K562 (cell line): ENCODE results near the gene CBX1. TPM values are rescaled to one million over a fixed set of nuclear protein-coding genes. Genes with fewer than 3 reads are reported as not detected.

Source experiments
- ATAC-seq: fragments of 200-7000 bp; cut with Tn5 transposase; 3 replicates; pipeline ENCODE4 v1.9.1; 2020; ENCODE audit warnings: moderate library complexity
- BruUV-seq: library from RNA; stranded (reverse); fragments of 400-500 nt; replicated peaks from 2 replicates; lab custom pipeline; 2021; lab: Mats Ljungman, UMichigan
- CTCF ChIA-PET: fragments of 300-600 bp; formaldehyde crosslinking; extraction: SDS; loops from one replicate; lab custom pipeline; 2021; ENCODE audit warnings: low intra/inter-chr PET ratio; lab: Yijun Ruan, JAX
- POLR2A ChIA-PET: fragments of 300-600, 350-650 bp; sonication (Branson Sonifier 250); formaldehyde crosslinking; extraction: SDS; loops from one replicate; lab custom pipeline; 2021; ENCODE audit warnings: antibody characterized with exemption, inconsistent platforms; lab: Yijun Ruan, JAX
- DNase-seq, 4 experiments: peaks; one replicate each; pipeline versions ENCODE4 v3.0.0 to v3.0.0-alpha.2; 2011 to 2018; ENCODE audit warnings: low spot score in 3 of 4, mixed read lengths in 3 of 4; ENCODE audit errors: extremely low read depth in 1 of 4
- FAIRE-seq: peaks from 2 replicates; lab custom pipeline; 2011; peaks lifted over from hg19 to GRCh38; lab: Jason Lieb, UNC
- H2AFZ ChIP-seq: 2 replicates; pipeline ENCODE4 v1.6.0; 2011; ENCODE audit warnings: low read depth, low read length, control low read depth, inconsistent platforms
- H3K27ac ChIP-seq: fragments of 200-600 bp; 3 replicates; pipeline ENCODE4 v1.8.0; 2011; ENCODE audit warnings: low read depth, mild to moderate bottlenecking, control low read depth, inconsistent platforms, low read length, moderate library complexity, mixed read lengths; ENCODE audit errors: extremely low read depth
- H3K27me3 ChIP-seq, 2 experiments: fragments of 300-600 bp in 1 of 2; 2 replicates in 1 of 2; 3 replicates in 1 of 2; pipeline versions ENCODE4 v1.6.0 to v1.8.0; 2011; ENCODE audit warnings: inconsistent platforms in 2 of 2, low read length in 2 of 2, mild to moderate bottlenecking in 1 of 2, mixed read lengths in 1 of 2, moderate library complexity in 1 of 2; ENCODE audit not compliant: control insufficient read depth in 2 of 2, insufficient read depth in 2 of 2
- H3K36me3 ChIP-seq: fragments of 300-600 bp; 3 replicates; pipeline ENCODE4 v1.8.0; 2011; ENCODE audit warnings: mild to moderate bottlenecking, low read length, inconsistent platforms; ENCODE audit not compliant: control insufficient read depth, insufficient read depth
- H3K4me1 ChIP-seq, 2 experiments: fragments of 200-600 bp in 1 of 2; replicated peaks in 1 of 2; 2 replicates in 1 of 2; 3 replicates in 1 of 2; pipeline versions ENCODE4 v1.5.1 to v1.8.0; 2011; ENCODE audit warnings: inconsistent platforms in 2 of 2, low read length in 2 of 2, mild to moderate bottlenecking in 1 of 2, mixed read lengths in 1 of 2, moderate library complexity in 1 of 2; ENCODE audit not compliant: control insufficient read depth in 2 of 2, insufficient read depth in 2 of 2
- H3K4me2 ChIP-seq: 2 replicates; pipeline ENCODE4 v1.6.1; 2011; ENCODE audit warnings: low read length, control low read depth, inconsistent platforms, mixed read lengths; ENCODE audit not compliant: insufficient read depth
- H3K4me3 ChIP-seq: fragments of 200-600 bp; sonication (generic), shearing (Covaris generic); 2 replicates; pipeline ENCODE4 v1.5.1; 2016; ENCODE audit warnings: control low read depth, inconsistent platforms
- H3K79me2 ChIP-seq: fragments of 200-600 bp; 3 replicates; pipeline ENCODE4 v1.8.0; 2011; ENCODE audit warnings: low read length, inconsistent platforms; ENCODE audit not compliant: control insufficient read depth, insufficient read depth
- H3K9ac ChIP-seq, 2 experiments: 2 replicates each; pipeline versions ENCODE4 v1.6.0 to v1.6.1; 2011; ENCODE audit warnings: low read depth in 2 of 2, low read length in 2 of 2, control low read depth in 1 of 2, inconsistent platforms in 1 of 2, mild to moderate bottlenecking in 1 of 2, mixed read lengths in 1 of 2; ENCODE audit not compliant: insufficient read depth in 1 of 2
- H3K9me1 ChIP-seq: one replicate; pipeline ENCODE4 v1.6.0; 2011; ENCODE audit warnings: inconsistent platforms, mild to moderate bottlenecking, low read length, moderate library complexity; ENCODE audit not compliant: control insufficient read depth, insufficient read depth
- H3K9me3 ChIP-seq: replicated peaks from 2 replicates; pipeline ENCODE4 v1.5.1; 2011; ENCODE audit warnings: low read depth, low read length, inconsistent platforms; ENCODE audit not compliant: control insufficient read depth, insufficient read depth
- H4K20me1 ChIP-seq: replicated peaks from 2 replicates; pipeline ENCODE4 v1.6.1; 2011; ENCODE audit warnings: low read length, inconsistent platforms, mixed read lengths; ENCODE audit not compliant: control insufficient read depth, insufficient read depth
- BMI1 ChIP-seq: fragments of 150-350 bp; IDR thresholded peaks from 2 replicates; pipeline ENCODE4 v1.6.1; 2014; ENCODE audit warnings: low read length
- GABPA ChIP-seq: fragments of 200-800 bp; sonication (Bioruptor generic); conservative IDR thresholded peaks from 2 replicates; pipeline ENCODE4 v1.6.1; 2016; ENCODE audit warnings: low read depth, missing genetic modification characterization, missing compliant biosample characterization
- GABPB1 ChIP-seq: sonication (generic); formaldehyde crosslinking; IDR thresholded peaks from 2 replicates; pipeline ENCODE4 v1.8.0; 2022; ENCODE audit warnings: mild to moderate bottlenecking, missing genetic modification reagents
- HNRNPK ChIP-seq: fragments of 200-400 bp; formaldehyde crosslinking; IDR thresholded peaks from one replicate; pipeline ENCODE4 v1.6.1; 2018; ENCODE audit warnings: mild to moderate bottlenecking, low read depth, low read length; ENCODE audit not compliant: poor library complexity, severe bottlenecking
- LEF1 ChIP-seq: fragments of 450-650 bp; IDR thresholded peaks from 2 replicates; pipeline ENCODE4 v1.6.1; 2016; ENCODE audit warnings: mild to moderate bottlenecking
- MTA3 ChIP-seq: fragments of 450-650 bp; formaldehyde crosslinking; IDR thresholded peaks from 2 replicates; pipeline ENCODE4 v1.6.1; 2017; ENCODE audit warnings: mild to moderate bottlenecking, borderline replicate concordance
- MYNN ChIP-seq, 2 experiments: sonication (generic); formaldehyde crosslinking in 1 of 2; IDR thresholded peaks; 2 replicates each; pipeline versions ENCODE4 v1.5.0 to v1.6.1; 2016 to 2020; ENCODE audit warnings: antibody characterized with exemption in 1 of 2, missing genetic modification reagents in 1 of 2
- OTX1 ChIP-seq: fragments of 450-650 bp; formaldehyde crosslinking; IDR thresholded peaks from 2 replicates; pipeline ENCODE4 v1.4.0; 2022; ENCODE audit warnings: mild to moderate bottlenecking
- TFE3 ChIP-seq: fragments of 450-650 bp; formaldehyde crosslinking; IDR thresholded peaks from 2 replicates; pipeline ENCODE4 v1.4.0; 2020; ENCODE audit warnings: mild to moderate bottlenecking, mixed read lengths
- ZNF175 ChIP-seq: fragments of 200-800 bp; sonication (Bioruptor generic); IDR thresholded peaks from 2 replicates; pipeline ENCODE4 v1.6.1; 2016; ENCODE audit warnings: low read depth, mild to moderate bottlenecking, missing genetic modification characterization, missing compliant biosample characterization
- ZSCAN32 ChIP-seq: fragments of 450-650 bp; formaldehyde crosslinking; IDR thresholded peaks from 2 replicates; pipeline ENCODE4 v1.4.0; 2020; ENCODE audit warnings: mild to moderate bottlenecking, moderate library complexity
- WGBS: fragments of 100-300 bp; shearing (Covaris generic); methylation state at CpG from one replicate; pipeline ENCODE4 v1.1.6; 2016; ENCODE audit warnings: low coverage, mixed read lengths; ENCODE audit not compliant: insufficient coverage; ENCODE audit errors: missing lambda C conversion rate; 5-methylcytosine and 5-hydroxymethylcytosine counted together
- in situ Hi-C: fragments of 300-500 bp; cut with MboI; formaldehyde crosslinking; loops from 4 replicates; pipeline ENCODE4 v1.15.0; 2018; ENCODE audit warnings: inconsistent platforms, mixed read lengths
- intact Hi-C: fragments of 100-400 bp; cut with micrococcal nuclease; formaldehyde crosslinking; loops from 2 replicates; pipeline ENCODE4 v1.14.2; 2022
- polyA plus RNA-seq, 8 experiments: library from polyadenylated mRNA; depleted of rRNA in 4 of 8; stranded (reverse) in 5 of 8; unstranded in 3 of 8; fragments of >200 nt; fragmentation: Nextera tagmentation in 2 of 8; fragmentation: Illumina TruSeq in 1 of 8; extraction: Ambion mirVana in 2 of 8; extraction: Trizol in 1 of 8; gene quantifications; 2 replicates each; pipeline versions ENCODE4 v1.2.1 to v1.2.3, GENCODE V29; 2011 to 2014; ENCODE audit warnings: inconsistent platforms in 1 of 8, missing spikeins in 1 of 8
- total RNA-seq, 7 experiments: library from RNA; depleted of rRNA in 6 of 7; stranded (reverse); fragments of >200 nt in 6 of 7; fragmentation: Illumina TruSeq in 2 of 7; extraction: Trizol in 2 of 7; gene quantifications; 2 replicates each; pipeline versions ENCODE4 v1.2.1 to v1.2.3, GENCODE V29; 2011 to 2021; ENCODE audit warnings: low replicate concordance in 1 of 7

CBX1 gene
- total and polyA plus RNA-seq, 9 of the 15 experiments (the other 6 are each of a cell fraction or from before 2014, with no cell fraction given), result 10.6 to 95.7 (median 52.7) TPM

- Histone ChIP-seq H3K9me1 (no peaks in the 10 kb centered on the region), H3K79me2 (peaks cover 36% of the 10 kb centered on the region), H3K27me3 (no peaks in the 10 kb centered on the region), H3K4me2 (peak overlapping the region; percentile 82; the same call in 1 of the 2 replicates), H4K20me1 (no peaks in the 10 kb centered on the region), H3K9ac (no peak overlapping the region), H3K27ac (no peak overlapping the region), H3K4me1 (peaks cover 3 to 25% of the 10 kb centered on the region in 2 experiments; a peak in 3 of 5 replicates), H3K4me3 (no peak overlapping the region), H2AFZ (peak overlapping the region; percentile 97; the same call in 1 of the 2 replicates), H3K9me3 (0 out of 2 replicates have a peak, but pooled peaks cover 3% of the 10 kb centered on the region), H3K36me3 (peaks cover 6% of the 10 kb centered on the region; the same call in 1 of the 3 replicates)
- ChIA-PET POLR2A (interaction anchor here (0.6 kb wide), 1 partner anchor 48 kb away, joined by 5 read pairs; no protein-coding TSS in a partner anchor), CTCF (no interaction called here)
- TF ChIP-seq GABPA (tag), result 0 out of 2 replicates have a peak, but pooled peaks have one; percentile 10
- TF ChIP-seq MYNN (IDR thresholded peaks at IDR 0.05), result no peak
- no peak for TF ChIP-seq MYNN (CRISPR knock-in tag; IDR thresholded peaks at IDR 0.05)
- intact Hi-C loops (no loop called here), in situ Hi-C loops (no loop called here)
- FAIRE-seq, result no peak
- no TSS peak for BruUV-seq
- ATAC-seq, result no peak
- no peak for DNase-seq
- 85% methylated on average over 17 of the region's 19 CpGs for WGBS
These were observed 919 bp upstream of the CBX1 start for GRCh38 chr17:48102043-48102750.

GRCh38 chr17:48100591-48101011, 677 bp downstream of the CBX1 start:
- POLR2A ChIA-PET, result interaction anchor here (0.6 to 1.5 kb wide), 10 partner anchors 10 to 895 kb away, joined by 3 to 7 read pairs (median 3); partner anchors contain the start of gene NFE2L1
- peak overlapping the region; percentile 69 for H3K4me3 ChIP-seq
- TF ChIP-seq ZNF175 (CRISPR knock-in tag) (no peak), HNRNPK (no peak), ZSCAN32 (CRISPR knock-in tag) (no peak), MTA3 (no peak), BMI1 (no peak), TFE3 (CRISPR knock-in tag) (no peak), LEF1 (0 out of 2 replicates have a peak, but pooled peaks have one; percentile 9), GABPB1 (CRISPR knock-in tag) (no peak), OTX1 (CRISPR knock-in tag) (no peak)

More at GRCh38 chr17:48100591-48101011, 677 bp downstream of the CBX1 start:
- H3K9ac ChIP-seq, result peak overlapping the region; percentile 71 to 95
- DNase-seq (peak; percentile 43 to 69 (median 60)), ATAC-seq (peak; percentile 57), FAIRE-seq (peak; percentile 19)
- 0 out of 2 replicates have a peak, but pooled peaks cover 3% of the 10 kb centered on the region for H3K9me3 ChIP-seq
- H4K20me1 ChIP-seq, result no peaks in the 10 kb centered on the region
- in situ Hi-C loops, result no loop called here
- WGBS, result under 1% methylated on average over 20 of the region's 23 CpGs
- peaks cover 3 to 22% of the 10 kb centered on the region in 2 experiments; a peak in 3 of 5 replicates for H3K4me1 ChIP-seq
- H3K4me2 ChIP-seq, result peak overlapping the region; percentile 82
- intact Hi-C loops, result no loop called here
- CTCF ChIA-PET, result no interaction called here
- no peaks in the 10 kb centered on the region for H3K9me1 ChIP-seq
- BruUV-seq, result no TSS peak
- peak overlapping the region; percentile 72 for H3K27ac ChIP-seq
- H3K36me3 ChIP-seq, result peaks cover 8% of the 10 kb centered on the region; the same call in 1 of the 3 replicates
- H2AFZ ChIP-seq, result peak overlapping the region; percentile 97
- peaks cover 44% of the 10 kb centered on the region for H3K79me2 ChIP-seq
- H3K27me3 ChIP-seq, result no peaks in the 10 kb centered on the region
